GM21360 (cell line): Measurements from ENCODE around the gene PGR.
"Not testable (repeated sequence)": the region's sequence is repeated elsewhere in the genome, so short reads cannot be mapped to it uniquely, and the experiment has no call there.

Experiments used
- ATAC-seq: cut with Tn5 transposase; IDR thresholded peaks from one replicate; pipeline ENCODE4 v1.9.1; 2021; ENCODE audit warnings: mild to moderate bottlenecking, moderate library complexity; ENCODE audit not compliant: unreplicated experiment

PGR gene

GRCh38 chr11:101013702-101014101 is 115.9 kb downstream of the PGR start:
- ATAC-seq, result not testable (repeated sequence)

- ATAC-seq, result no peak
Observed at GRCh38 chr11:101011881-101012280, 117.7 kb downstream of the PGR start.

GRCh38 chr11:101010899-101011298 is 118.7 kb downstream of the PGR start:
- ATAC-seq, result no peak

- ATAC-seq, result no peak
Observed at GRCh38 chr11:101009690-101010055, 119.9 kb downstream of the PGR start.

GRCh38 chr11:101008961-101009689 is 120.5 kb downstream of the PGR start:
- ATAC-seq, result no peak

- peak; percentile 59 for ATAC-seq
Observed at GRCh38 chr11:101003468-101003867, 126.1 kb downstream of the PGR start.

GRCh38 chr11:100999756-101000155 is 129.9 kb downstream of the PGR start:
- no peak for ATAC-seq

- no peak for ATAC-seq
Observed at GRCh38 chr11:100994966-100995365, 134.6 kb downstream of the PGR start.

- no peak for ATAC-seq
Observed at GRCh38 chr11:100991541-100991940, 138.1 kb downstream of the PGR start.

- no peak for ATAC-seq
Observed at GRCh38 chr11:100990931-100991330, 138.7 kb downstream of the PGR start.

GRCh38 chr11:100984668-100985067 is 144.9 kb downstream of the PGR start:
- no peak for ATAC-seq

GRCh38 chr11:100981196-100981824 is 148.3 kb downstream of the PGR start:
- ATAC-seq, result no peak

- no peak for ATAC-seq
Observed at GRCh38 chr11:100980156-100980555, 149.5 kb downstream of the PGR start.
